OCI-LY3 (cell line): ENCODE results near the gene SLC16A5.

Source experiments
- CTCF ChIP-seq: fragments of 200-600, 300-600 bp; sonication (generic); IDR thresholded peaks from 2 replicates; pipeline ENCODE4 v1.5.1; 2014; ENCODE audit warnings: antibody characterized with exemption, low read length, low read depth
- EZH2phosphoT487 ChIP-seq: fragments of 200-600 bp; shearing (Covaris generic); IDR thresholded peaks from 2 replicates; pipeline ENCODE4 v1.6.1; 2018; ENCODE audit warnings: antibody characterized with exemption, mixed run types, low read depth

DNA sequence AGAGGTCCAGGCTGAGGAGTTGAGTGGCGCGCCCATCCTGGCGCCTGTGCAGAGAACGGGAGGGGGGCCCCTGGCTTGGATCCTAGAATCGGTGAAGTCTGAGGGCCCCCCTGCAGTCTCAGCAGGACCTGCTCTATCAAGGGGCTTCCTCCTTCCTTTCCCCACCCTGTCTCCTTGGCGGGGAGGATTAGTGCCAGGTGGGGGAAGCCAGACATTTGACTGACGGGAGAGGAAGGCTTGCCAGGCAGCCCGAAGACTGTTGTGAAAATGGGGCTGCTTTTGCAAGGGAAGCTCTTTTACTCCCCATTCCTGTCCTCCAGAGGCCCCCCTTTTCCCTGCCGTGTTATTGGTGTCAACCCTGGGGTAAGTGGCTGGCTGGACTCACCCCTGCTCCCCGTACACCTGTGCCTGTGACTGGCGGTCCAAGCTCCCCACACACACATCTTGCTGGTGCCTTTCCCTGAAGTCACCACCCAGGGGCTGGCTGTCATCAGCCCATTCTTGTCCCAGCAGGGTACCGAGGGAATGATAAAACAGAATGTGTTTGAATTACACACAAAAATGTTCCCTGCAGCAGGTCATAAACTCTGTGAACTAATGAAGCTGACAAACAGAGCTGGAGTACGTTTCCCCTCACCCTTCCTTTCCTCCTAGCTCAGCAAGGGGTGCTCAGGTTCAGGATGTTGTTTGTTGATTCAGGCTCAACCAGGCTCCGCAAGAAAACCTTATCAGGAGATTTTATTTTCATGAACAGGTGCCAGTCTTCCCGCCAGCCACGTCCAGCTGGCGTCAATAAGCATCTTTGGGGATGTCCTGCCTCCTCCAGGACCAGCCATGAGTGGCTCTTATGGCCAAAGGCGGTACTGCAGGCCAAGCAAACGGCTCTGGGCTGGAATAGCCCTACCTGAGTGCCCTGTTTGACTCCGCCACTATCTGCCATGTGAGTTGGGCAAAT lies 17.6 kb downstream of the SLC16A5 start:
- TF ChIP-seq CTCF, result peak; percentile 52
- TF ChIP-seq EZH2phosphoT487, result no peak
